ENCODE results near the gene COPS8. TPM values are rescaled to one million over a fixed set of nuclear protein-coding genes. Genes with fewer than 3 reads are reported as not detected.
A peak's percentile ranks its signal among the peaks of the same experiment; 100 is the strongest.

COPS8 gene
- total RNA-seq, 4 donors from 2014 or later = 29.0 to 55.3 (median 30.1) TPM

GRCh38 chr2:237128845-237129592, 43.3 kb downstream of the COPS8 start:
- TF ChIP-seq CTCF (IDR thresholded peaks at IDR 0.05) (no peak), POLR2A (IDR thresholded peaks at IDR 0.05) (no peak)
- no peak overlapping the region for H3K27ac ChIP-seq
- DNase-seq = no peak
- no peaks in the 10 kb centered on the region for H3K27me3 ChIP-seq
- H3K4me1 ChIP-seq = peaks cover 0 to 7% (median 3%) of the 10 kb centered on the region in 4 donors
- H3K4me3 ChIP-seq = no peak overlapping the region
- H3K9me3 ChIP-seq = no peaks in the 10 kb centered on the region
- no peaks in the 10 kb centered on the region for H3K36me3 ChIP-seq

GRCh38 chr2:237129625-237130263, 44.1 kb downstream of the COPS8 start:
- no peak for DNase-seq
- Histone ChIP-seq H3K4me1 (peaks cover 0 to 7% (median 3%) of the 10 kb centered on the region in 4 donors), H3K27me3 (no peaks in the 10 kb centered on the region), H3K9me3 (no peaks in the 10 kb centered on the region), H3K36me3 (no peaks in the 10 kb centered on the region), H3K27ac (no peak overlapping the region), H3K4me3 (no peak overlapping the region)
- TF ChIP-seq POLR2A (IDR thresholded peaks at IDR 0.05) (no peak), CTCF (IDR thresholded peaks at IDR 0.05) (no peak)

GRCh38 chr2:237130562-237131421, 45.1 kb downstream of the COPS8 start:
- Histone ChIP-seq H3K4me1 (peaks cover 0 to 7% (median 3%) of the 10 kb centered on the region in 4 donors), H3K4me3 (no peak overlapping the region), H3K36me3 (no peaks in the 10 kb centered on the region), H3K27ac (no peak overlapping the region), H3K27me3 (no peaks in the 10 kb centered on the region), H3K9me3 (no peaks in the 10 kb centered on the region)
- TF ChIP-seq CTCF (IDR thresholded peaks at IDR 0.05) = no peak
- no peak for TF ChIP-seq POLR2A (IDR thresholded peaks at IDR 0.05)
- no peak for DNase-seq

- Histone ChIP-seq H3K4me3 (no peak overlapping the region), H3K4me1 (peaks cover 0 to 7% (median 3%) of the 10 kb centered on the region in 4 donors), H3K36me3 (no peaks in the 10 kb centered on the region), H3K9me3 (no peaks in the 10 kb centered on the region), H3K27me3 (no peaks in the 10 kb centered on the region), H3K27ac (no peak overlapping the region)
- TF ChIP-seq CTCF (IDR thresholded peaks at IDR 0.05) (no peak), POLR2A (IDR thresholded peaks at IDR 0.05) (no peak)
- DNase-seq = no peak
Observed at GRCh38 chr2:237131749-237132533, 46.3 kb downstream of the COPS8 start.

GRCh38 chr2:237132799-237133198, 47.1 kb downstream of the COPS8 start:
- Histone ChIP-seq H3K4me1 (peaks cover 0 to 5% (median 1%) of the 10 kb centered on the region in 4 donors), H3K36me3 (no peaks in the 10 kb centered on the region), H3K27me3 (no peaks in the 10 kb centered on the region), H3K4me3 (no peak overlapping the region), H3K27ac (no peak overlapping the region), H3K9me3 (no peaks in the 10 kb centered on the region)
- peak in 2 of 6 experiments; percentile 12 to 27 for TF ChIP-seq CTCF (IDR thresholded peaks at IDR 0.05)
- TF ChIP-seq POLR2A (IDR thresholded peaks at IDR 0.05) = no peak
- no peak for DNase-seq

All from Peyer's patch (tissue), 4 donors.